ENCODE measurements around the gene PIM2.

Gene PIM2

GRCh38 chrX:48903290-48903689, 15.5 kb downstream of the PIM2 start:
- Histone ChIP-seq H3K79me2 (ENCODE audit: insufficient read depth, low read length) (peaks cover 10% of the 10 kb centered on the region), H3K9me2 (replicated peaks; ENCODE audit: insufficient read depth, low read length) (no peaks in the 10 kb centered on the region), H3K9me3 (ENCODE audit: insufficient read depth, low read length) (no peaks in the 10 kb centered on the region), H3K4me2 (ENCODE audit: low read depth, low read length, poor library complexity, severe bottlenecking) (no peak overlapping the region), H3K9ac (ENCODE audit: low read length) (no peak overlapping the region), H4K20me1 (ENCODE audit: low read depth, low read length) (no peaks in the 10 kb centered on the region), H3K4me3 (ENCODE audit: insufficient read depth, low read length, poor library complexity, severe bottlenecking) (no peak overlapping the region), H3K27me3 (ENCODE audit: low read length) (no peaks in the 10 kb centered on the region), H3K27ac (ENCODE audit: low read depth, low read length) (no peak overlapping the region), H3K36me3 (ENCODE audit: low read length) (no peaks in the 10 kb centered on the region), H2AFZ (ENCODE audit: low read depth, low read length, severe bottlenecking) (no peak overlapping the region), H3F3A (ENCODE audit: insufficient read depth) (peaks cover 2% of the 10 kb centered on the region)
- no peak for TF ChIP-seq CTCF (IDR thresholded peaks at IDR 0.05; ENCODE audit: insufficient read depth, low read length, poor library complexity, severe bottlenecking)
- TF ChIP-seq EZH2phosphoT487 (conservative IDR thresholded peaks at IDR 0.05; ENCODE audit: low read length): no peak

GRCh38 chrX:48902776-48903175, 16.0 kb downstream of the PIM2 start:
- Histone ChIP-seq H3K79me2 (ENCODE audit: insufficient read depth, low read length) (peaks cover 13% of the 10 kb centered on the region), H3K27ac (ENCODE audit: low read depth, low read length) (no peak overlapping the region), H3K4me2 (ENCODE audit: low read depth, low read length, poor library complexity, severe bottlenecking) (no peak overlapping the region), H3K9ac (ENCODE audit: low read length) (no peak overlapping the region), H2AFZ (ENCODE audit: low read depth, low read length, severe bottlenecking) (no peak overlapping the region), H3K9me3 (ENCODE audit: insufficient read depth, low read length) (no peaks in the 10 kb centered on the region), H3F3A (ENCODE audit: insufficient read depth) (peaks cover 5% of the 10 kb centered on the region), H3K27me3 (ENCODE audit: low read length) (no peaks in the 10 kb centered on the region), H3K4me3 (ENCODE audit: insufficient read depth, low read length, poor library complexity, severe bottlenecking) (no peak overlapping the region), H3K36me3 (ENCODE audit: low read length) (no peaks in the 10 kb centered on the region), H4K20me1 (ENCODE audit: low read depth, low read length) (no peaks in the 10 kb centered on the region), H3K9me2 (replicated peaks; ENCODE audit: insufficient read depth, low read length) (no peaks in the 10 kb centered on the region)
- no peak for TF ChIP-seq EZH2phosphoT487 (conservative IDR thresholded peaks at IDR 0.05; ENCODE audit: low read length)
- TF ChIP-seq CTCF (IDR thresholded peaks at IDR 0.05; ENCODE audit: insufficient read depth, low read length, poor library complexity, severe bottlenecking): no peak

GRCh38 chrX:48902135-48902534, 16.7 kb downstream of the PIM2 start:
- H3K9ac ChIP-seq (ENCODE audit: low read length): no peak overlapping the region
- no peaks in the 10 kb centered on the region for H3K36me3 ChIP-seq (ENCODE audit: low read length)
- H3F3A ChIP-seq (ENCODE audit: insufficient read depth): peaks cover 5% of the 10 kb centered on the region
- H4K20me1 ChIP-seq (ENCODE audit: low read depth, low read length): no peaks in the 10 kb centered on the region
- H3K9me3 ChIP-seq (ENCODE audit: insufficient read depth, low read length): no peaks in the 10 kb centered on the region
- TF ChIP-seq CTCF (IDR thresholded peaks at IDR 0.05; ENCODE audit: insufficient read depth, low read length, poor library complexity, severe bottlenecking) (no peak), EZH2phosphoT487 (conservative IDR thresholded peaks at IDR 0.05; ENCODE audit: low read length) (no peak)
- H3K27me3 ChIP-seq (ENCODE audit: low read length): no peaks in the 10 kb centered on the region
- no peak overlapping the region for H2AFZ ChIP-seq (ENCODE audit: low read depth, low read length, severe bottlenecking)
- peaks cover 13% of the 10 kb centered on the region for H3K79me2 ChIP-seq (ENCODE audit: insufficient read depth, low read length)
- no peaks in the 10 kb centered on the region for H3K9me2 ChIP-seq (replicated peaks; ENCODE audit: insufficient read depth, low read length)
- H3K4me2 ChIP-seq (ENCODE audit: low read depth, low read length, poor library complexity, severe bottlenecking): no peak overlapping the region
- H3K27ac ChIP-seq (ENCODE audit: low read depth, low read length): no peak overlapping the region
- H3K4me3 ChIP-seq (ENCODE audit: insufficient read depth, low read length, poor library complexity, severe bottlenecking): no peak overlapping the region

Data from SU-DHL-6 (cell line).